Inferior parietal cortex (tissue), 1 donor: ENCODE results near the gene FBXW10B.
"Not testable (repeated sequence)": the region's sequence is repeated elsewhere in the genome, so short reads cannot be mapped to it uniquely, and the experiment has no call there.

ENCODE experiments used
- DNase-seq: peaks from one replicate; pipeline ENCODE4 v3.0.0-alpha.2; 2016; ENCODE audit errors: extremely low spot score

Gene FBXW10B

DNA sequence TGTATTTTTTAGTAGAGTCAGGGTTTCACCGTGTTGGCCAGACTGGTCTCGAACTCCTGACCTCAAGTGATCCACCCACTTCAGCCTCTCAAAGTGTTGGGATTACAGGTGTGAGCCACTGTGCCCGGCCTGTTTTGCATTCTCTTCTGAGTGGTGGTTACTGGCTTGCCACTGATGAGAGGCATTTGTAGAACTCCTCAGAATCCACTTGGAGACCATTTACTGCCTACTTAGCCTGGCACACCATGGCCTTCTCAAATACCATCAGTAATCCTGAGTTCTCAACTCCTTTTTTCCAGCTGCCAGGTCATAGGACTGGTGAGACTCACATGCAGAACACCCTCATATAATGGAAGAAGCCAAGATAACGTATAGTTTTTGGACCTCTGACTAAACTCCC, 22.5 kb upstream of the FBXW10B start:
- not testable (repeated sequence) for DNase-seq

DNA sequence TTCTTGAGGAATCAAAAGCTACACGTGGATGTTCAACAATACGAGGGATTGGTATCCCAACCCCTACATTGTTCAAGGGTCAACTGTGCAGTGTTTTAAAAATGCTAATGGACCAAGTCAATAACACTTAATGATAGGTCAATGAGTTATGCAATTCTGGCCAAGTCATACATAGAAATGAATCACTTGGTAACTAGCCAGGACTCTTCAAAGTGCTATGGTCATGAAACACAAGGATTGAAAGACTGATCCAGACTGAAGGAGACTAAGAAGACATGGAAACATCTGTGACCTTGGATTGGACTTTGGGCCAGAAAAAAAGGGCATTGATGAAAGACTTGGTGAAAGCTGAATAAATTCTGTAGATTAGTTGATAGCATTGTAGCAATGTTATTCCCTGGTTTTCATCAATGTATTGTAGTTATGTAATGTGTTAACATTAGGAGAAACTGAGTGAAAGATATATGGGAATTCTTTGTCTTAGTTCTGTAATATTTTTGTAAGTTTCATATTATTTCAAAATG, 11.5 kb upstream of the FBXW10B start:
- not testable (repeated sequence) for DNase-seq

DNA sequence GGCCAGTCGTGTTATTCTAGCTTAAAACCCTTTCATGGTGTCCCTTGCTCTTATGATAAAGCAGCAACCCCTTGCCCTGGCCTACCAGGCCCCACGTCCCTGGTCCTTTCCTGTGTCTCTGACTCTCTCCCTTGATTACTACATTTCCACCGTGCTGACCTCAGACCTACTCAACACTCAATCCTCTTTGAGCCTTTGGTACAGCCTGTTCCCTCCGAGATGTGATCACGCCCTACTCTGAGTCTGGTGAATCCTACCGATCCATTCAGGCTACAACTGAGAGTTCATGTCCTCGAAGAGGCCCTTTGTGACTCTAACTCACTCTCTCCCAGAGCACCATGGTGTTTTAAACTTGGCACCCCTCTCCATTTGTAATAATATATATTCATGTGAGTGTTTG, 10.5 kb upstream of the FBXW10B start:
- DNase-seq = not testable (repeated sequence)

DNA sequence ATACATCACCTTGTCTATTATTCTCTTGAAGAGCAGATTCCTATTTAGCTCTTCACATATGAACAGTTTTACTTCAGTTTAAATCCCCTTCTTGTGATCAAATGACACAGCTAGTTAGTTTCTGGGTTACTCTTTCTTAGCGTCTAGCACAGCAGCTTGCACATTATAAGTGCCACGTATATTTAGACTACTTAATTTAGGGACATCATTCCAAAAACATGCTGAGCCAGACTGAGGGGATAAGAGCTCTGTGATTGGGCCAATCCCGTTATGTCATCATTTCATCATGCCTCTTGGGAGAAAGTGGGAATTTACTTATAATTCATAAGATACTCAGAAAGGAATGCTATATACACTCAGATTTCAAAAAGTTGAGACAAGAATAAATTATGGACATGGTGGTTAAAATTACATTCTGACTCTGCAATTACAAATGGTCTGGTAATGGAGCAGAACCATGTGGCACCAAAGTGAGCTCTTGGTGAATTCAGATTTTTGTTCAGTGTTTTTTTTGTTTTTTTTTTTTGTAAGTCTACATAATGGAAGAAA, 4.2 kb upstream of the FBXW10B start:
- not testable (repeated sequence) for DNase-seq

DNA sequence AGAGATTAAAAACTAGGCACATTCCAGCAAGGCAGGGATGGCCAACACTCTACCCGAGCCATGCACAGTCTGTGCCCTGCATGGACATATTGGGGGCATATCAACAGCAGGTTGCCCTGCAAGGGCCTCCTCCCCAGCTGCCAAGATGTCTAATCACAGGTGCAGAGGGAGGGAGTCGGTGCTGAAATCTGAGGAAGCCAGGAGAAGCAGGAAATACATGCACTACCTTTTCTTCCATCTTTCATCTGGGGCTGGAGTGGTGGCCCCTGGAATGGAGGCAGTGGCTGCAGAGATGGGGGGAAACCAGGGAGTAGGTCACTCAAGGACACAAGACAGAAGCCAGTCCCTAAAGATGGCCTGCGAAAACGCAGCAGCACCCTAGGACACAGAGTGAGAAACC, 3.8 kb upstream of the FBXW10B start:
- DNase-seq = not testable (repeated sequence)

DNA sequence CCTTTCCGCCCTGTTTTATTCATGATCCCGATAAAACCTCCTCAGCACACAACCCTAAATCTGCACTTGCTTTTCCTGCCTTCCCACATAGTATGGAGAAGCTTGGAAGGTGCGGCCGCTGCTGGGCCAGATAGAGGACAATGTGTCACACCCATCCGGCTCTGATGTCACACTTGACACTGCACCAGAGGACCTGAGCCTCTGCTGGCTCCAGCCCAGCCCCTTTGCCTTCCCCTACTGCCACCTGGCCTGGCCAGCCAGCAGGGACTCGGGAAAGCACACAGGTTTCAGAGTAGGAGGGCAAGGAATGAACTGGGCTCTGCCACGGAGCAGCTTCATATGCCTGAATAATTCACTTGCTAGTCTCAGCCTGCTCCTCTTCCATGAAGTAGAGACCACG, 2.6 kb upstream of the FBXW10B start:
- not testable (repeated sequence) for DNase-seq

DNA sequence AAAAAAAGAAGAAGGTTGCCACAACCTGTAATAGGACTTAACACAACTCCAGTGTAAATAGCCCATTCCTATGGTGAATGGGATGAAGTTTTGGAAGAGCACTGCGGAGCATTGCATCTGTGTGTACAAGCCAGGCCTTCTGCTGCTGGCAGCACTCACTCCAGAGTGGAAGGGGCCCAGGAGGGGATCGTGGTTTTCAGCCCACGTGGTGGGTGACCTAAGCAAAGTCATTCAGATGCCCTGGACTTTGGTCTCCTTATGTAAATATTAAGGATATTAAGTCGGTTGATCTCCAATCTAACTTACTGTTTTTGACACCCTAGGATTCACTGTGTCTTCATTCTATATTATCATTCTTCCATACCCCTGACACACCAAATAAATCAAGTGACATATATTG, 2.7 kb downstream of the FBXW10B start:
- DNase-seq = not testable (repeated sequence)

DNA sequence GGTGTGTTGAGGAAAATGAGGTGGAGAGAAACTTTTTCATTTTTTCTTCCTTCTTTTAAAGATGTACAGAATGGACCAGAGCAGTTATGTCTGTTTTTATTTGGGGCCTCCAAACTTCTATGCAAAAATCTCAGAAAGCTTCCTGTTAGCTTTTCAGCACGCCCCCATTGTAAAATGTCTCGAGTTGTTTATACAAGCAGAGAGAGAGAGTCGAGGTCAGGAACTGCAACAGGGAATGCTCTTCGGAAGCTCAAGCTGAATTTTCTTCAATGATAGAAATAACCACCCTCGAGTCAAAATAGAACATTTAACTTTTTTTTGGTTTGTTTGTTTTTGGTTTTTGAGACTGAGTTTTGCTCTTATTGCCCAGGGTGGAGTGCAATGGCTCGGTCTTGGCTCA, 3.7 kb downstream of the FBXW10B start:
- not testable (repeated sequence) for DNase-seq

DNA sequence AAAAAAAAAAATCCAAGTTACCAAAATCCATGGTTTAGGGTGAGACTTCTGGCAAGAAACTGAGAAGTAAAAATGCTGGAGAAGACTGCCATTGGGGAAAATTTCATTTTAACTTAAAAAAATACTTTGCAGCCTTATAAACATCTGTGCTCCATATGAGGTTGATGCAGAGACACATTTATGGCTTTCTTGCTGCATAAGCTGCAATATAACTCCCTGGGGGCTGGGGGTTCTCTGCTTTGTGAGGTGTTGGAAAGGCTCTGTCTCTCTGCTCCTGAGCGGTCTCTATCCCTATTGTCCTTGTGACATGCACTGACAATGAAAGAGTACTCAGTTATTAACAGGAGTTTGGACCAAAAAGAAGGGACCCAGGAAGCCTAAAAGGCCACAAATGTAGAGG, 6.4 kb downstream of the FBXW10B start:
- DNase-seq = not testable (repeated sequence)

DNA sequence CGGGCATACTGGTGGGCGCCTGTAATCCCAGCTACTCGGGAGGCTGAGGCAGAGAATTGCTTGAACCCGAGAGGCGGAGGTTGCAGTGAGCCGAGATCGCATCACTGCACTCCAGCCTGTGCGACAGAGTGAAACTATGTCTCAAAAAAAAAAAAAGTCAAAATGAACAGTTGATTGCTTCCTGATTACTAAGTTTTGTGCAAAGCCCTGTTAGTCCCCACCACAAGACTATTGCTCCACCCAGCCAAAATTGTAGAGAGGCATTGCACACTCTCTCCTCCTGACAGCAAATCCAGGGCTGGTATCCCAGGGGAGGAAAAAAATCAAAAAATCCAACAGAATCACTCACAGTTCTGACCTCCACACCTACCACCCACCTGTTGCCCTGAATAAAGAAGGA, 26.5 kb downstream of the FBXW10B start:
- not testable (repeated sequence) for DNase-seq

DNA sequence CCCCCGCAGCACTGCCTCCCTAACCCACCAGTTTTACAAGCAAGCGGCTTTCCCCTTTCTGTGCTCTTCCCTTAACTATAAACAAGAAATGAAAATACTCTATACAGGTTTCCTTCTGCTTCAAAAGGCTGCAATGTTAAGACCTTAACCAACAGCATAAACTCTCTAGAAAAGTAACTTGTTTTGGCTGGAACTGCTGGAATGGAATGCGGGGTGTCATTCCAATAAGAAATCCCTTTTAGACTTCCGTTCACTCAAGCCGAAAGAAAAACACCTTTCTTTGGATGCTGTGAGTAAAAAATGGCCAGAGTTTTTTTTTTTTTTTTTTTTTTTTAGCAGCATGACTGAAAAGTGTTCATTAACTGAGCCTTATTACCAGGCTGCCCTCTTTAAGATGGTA, 27.5 kb downstream of the FBXW10B start:
- not testable (repeated sequence) for DNase-seq

DNA sequence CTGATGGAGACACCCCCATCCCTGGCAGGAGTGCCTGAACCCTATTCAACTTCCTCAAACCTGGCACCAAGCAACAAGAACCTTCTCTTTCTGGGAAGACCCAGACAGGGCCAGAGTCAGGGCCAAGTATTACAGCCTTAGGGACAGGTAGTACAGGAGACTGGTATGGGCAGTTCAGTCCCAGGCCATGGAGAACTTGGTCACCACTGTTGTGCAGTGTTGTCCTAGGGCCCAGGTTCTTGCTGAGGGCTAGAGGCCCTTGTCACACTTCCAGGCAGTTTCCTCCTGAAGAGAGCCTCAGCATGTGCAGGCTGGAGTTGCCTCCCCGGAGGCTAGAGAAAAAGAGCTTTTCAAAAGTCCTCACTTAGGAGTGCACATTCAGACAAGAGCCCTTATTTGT, 28.7 kb downstream of the FBXW10B start:
- DNase-seq = not testable (repeated sequence)

DNA sequence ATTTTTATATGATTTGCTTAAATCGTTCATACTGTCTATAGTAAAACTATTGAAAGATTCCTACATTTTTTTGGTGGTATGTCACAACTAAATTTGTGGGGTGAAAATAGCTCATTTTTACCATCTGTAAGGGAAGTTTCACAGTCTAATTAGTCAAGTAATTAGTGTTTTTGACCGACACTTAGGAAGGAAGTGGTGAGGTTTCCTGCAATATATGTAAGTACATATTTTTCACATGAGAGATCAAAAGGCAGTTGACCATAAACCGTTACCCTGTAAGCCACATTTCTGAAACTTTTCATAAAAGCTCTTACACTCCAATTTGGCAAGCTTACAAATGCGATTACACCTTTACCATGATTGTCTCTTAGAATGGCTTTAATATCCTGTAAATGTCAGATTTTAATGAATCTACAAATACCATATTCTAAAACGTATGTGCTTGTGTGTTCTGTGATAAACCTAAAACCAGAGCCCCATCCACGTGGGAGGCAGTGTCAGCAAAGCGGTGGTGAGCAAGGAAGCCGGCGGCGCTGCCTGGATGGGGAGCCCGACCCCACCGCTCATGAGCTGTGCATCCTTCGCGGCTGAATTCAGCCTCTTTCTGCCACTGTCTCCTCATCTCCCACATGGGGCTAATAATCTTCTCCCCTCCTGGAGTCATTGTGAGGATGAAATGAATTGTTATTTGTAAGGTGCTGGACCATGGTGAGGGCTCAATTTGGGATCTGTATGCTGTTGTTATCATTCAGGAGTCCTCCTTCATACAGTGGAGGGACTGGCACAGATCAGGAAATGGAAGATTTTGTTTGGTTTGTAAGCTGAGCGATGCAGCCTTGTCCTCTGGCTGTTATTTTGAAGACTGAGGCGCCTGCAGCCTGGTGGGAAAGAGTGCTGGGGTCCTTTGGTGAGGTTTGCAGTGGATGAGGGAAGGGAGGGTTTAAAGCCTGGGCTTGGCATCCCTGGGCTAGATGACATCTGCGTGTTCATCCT, 29.7 kb downstream of the FBXW10B start:
- not testable (repeated sequence) for DNase-seq

DNA sequence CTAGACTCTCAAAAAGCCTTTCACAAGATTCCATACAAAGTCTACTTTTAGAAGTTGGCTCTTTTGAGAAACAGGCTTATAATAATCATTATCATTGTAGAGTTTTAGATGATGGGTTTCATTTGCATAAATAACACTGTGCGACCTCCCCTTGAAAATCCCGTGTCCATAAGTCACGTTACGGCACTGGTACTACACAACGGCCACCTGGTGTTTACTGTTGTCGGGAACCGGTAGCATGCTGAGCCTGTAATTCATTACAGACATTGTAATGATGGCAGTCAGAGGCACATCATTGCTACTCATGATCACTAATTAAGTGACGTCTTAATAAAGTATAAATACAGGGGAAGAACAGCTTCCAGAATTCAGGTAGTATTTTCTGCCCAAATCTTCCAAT, 31.5 kb downstream of the FBXW10B start:
- DNase-seq = not testable (repeated sequence)

DNA sequence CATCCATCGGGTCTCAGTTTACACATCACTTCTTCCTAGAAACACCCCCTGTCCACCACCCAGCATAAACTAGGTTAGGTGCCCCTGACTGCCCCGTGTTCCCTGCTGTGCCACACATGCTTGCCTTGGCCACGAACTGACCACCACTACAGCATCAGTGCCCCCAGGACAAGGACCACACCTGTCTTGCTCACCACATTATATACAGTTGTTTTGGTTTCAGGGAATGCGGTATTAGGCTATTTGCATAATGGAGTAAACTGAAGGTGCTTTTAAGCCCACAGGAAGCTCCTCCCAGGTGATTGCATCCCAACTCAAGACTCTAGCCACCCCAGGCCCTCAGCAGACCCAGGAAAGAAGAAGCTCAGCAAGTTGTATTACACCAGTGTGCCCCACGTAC, 36.2 kb downstream of the FBXW10B start:
- not testable (repeated sequence) for DNase-seq

DNA sequence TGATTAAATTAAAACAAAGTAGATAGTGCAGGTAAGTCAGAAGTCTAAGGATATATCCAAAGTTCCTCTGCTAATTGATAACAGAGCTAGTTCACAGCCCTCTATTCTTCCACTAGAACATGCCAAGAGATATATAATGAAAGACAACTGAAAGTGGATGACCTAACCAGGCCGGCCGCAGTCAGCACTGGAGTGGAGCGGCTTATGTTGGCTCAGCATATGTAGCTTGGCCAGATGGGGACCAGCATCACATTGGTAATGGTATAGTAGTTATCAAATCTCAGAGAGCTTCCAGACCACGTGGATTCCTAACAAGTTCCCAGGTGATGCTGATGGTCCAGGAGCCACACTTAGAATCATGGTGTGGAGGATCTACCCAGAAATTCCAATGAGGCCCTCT, 38.0 kb downstream of the FBXW10B start:
- DNase-seq = not testable (repeated sequence)

DNA sequence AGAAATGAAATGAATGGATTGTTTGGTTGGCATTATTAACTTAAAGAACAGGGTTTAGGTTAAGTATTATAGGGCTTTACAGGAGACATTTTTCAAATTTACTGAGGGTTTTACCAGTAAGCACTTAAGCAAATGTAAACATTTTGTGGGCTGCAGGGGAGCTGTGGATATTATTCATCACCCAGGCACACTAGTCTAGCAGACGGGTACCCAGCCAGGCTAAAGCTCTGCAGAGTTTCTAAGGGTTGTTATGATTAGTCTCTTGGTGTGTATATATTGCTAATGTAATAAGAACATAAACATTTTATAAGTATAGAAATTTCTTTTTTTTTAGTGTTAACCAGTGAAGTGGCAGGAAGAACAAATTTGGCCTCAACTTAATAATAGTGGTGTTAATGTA, 42.7 kb downstream of the FBXW10B start:
- DNase-seq = not testable (repeated sequence)

DNA sequence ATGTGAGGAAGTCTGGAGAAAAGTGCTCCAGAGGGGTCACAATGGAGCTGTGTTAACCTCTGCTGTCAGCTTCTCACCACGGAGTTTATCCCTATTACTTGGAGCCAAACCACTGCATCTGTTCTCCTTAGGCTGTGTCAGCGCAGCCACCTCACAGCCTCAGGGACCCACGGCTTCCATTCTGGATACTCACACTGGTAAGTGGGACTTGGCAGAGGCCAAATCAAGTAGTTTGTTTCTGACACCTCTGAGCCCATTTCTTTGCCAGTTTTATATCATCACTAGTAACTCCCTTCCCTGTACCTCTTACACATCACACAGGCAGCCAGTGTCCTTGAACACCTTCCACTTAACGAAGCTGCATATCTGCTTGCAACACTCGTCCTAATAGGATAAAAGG, 44.8 kb downstream of the FBXW10B start:
- DNase-seq = not testable (repeated sequence)

DNA sequence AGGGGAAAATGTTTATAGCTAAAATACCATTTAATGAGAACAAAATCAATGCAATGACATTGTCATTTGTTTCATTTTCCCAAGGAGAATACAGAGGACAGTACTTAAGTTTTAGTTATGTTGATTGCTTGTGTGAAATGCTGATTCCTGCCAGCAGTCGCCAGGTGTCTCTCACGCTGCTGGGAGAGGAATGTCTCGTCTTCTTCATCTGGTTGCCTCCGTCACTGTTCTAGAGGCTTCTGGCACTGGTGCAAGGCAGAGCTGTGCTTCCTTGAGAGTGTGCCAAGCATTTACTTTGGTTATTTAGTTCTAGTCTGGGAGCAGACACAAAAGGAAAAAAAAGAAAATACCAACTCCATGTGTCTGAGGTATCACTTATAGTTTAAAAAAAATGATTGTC, 45.6 kb downstream of the FBXW10B start:
- not testable (repeated sequence) for DNase-seq
